ENCODE data around the gene QDPR. TPM values are rescaled to one million over a fixed set of nuclear protein-coding genes. Genes with fewer than 3 reads are reported as not detected.

QDPR gene
- total RNA-seq, 4 donors from 2014 or later = 3.8 to 9.7 (median 5.9) TPM

DNA sequence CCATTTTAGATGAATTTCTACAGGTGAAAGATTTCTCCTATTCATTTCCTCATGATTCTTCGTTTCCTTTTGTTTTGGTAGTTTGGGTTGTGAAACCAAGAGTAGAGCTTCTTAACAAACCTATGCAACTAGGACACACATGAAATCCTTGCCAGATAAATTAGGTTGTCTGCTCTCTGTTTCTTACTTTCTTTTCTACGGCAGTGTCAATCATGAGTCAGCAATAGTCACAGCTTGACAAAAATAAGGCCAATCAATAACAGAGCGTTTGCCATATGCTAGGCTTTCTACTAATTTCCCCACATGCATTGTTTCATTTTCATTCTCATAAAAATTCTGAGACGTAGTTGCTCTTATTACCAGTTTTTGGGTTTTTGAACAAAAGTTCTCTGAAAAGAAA is 23.4 kb upstream of the QDPR start:
- 69 to 74% methylated on average over 4 of the region's 4 CpGs for WGBS, 2 donors
- TF ChIP-seq POLR2A (IDR thresholded peaks at IDR 0.05) = no peak
- TF ChIP-seq, protein P1, sequence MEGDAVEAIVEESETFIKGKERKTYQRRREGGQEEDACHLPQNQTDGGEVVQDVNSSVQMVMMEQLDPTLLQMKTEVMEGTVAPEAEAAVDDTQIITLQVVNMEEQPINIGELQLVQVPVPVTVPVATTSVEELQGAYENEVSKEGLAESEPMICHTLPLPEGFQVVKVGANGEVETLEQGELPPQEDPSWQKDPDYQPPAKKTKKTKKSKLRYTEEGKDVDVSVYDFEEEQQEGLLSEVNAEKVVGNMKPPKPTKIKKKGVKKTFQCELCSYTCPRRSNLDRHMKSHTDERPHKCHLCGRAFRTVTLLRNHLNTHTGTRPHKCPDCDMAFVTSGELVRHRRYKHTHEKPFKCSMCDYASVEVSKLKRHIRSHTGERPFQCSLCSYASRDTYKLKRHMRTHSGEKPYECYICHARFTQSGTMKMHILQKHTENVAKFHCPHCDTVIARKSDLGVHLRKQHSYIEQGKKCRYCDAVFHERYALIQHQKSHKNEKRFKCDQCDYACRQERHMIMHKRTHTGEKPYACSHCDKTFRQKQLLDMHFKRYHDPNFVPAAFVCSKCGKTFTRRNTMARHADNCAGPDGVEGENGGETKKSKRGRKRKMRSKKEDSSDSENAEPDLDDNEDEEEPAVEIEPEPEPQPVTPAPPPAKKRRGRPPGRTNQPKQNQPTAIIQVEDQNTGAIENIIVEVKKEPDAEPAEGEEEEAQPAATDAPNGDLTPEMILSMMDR (IDR thresholded peaks at IDR 0.05) = no peak
- no peak for DNase-seq (ENCODE audit: low spot score in 2 of 2)
- no peak overlapping the region for H3K4me3 ChIP-seq (ENCODE audit: low read depth, poor library complexity, severe bottlenecking)
- intact Hi-C loops (cut with DNase I; ENCODE audit: low total_unique reads) = no loop called here

DNA sequence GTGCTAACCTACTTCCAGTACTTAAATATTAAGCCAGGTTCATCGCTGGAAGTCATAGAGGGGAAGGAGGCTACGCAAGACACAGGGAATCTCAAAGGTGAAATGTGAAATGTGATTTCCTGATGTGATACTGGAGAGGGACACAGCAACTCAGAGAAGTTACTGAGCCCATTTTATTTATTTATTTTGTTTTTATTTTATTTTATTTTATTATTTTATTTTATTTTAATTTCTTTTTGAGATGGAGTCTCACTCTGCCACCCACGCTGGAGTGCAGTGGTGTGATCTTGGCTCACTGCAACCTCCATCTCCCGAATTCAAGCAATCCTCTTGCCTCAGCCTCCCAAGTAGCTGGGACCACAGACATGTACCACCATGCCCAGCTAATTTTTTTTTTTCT is 22.8 kb upstream of the QDPR start:
- intact Hi-C loops (cut with DNase I; ENCODE audit: low total_unique reads) = no loop called here
- 95% methylated on average over 4 of the region's 4 CpGs for WGBS, 2 donors

DNA sequence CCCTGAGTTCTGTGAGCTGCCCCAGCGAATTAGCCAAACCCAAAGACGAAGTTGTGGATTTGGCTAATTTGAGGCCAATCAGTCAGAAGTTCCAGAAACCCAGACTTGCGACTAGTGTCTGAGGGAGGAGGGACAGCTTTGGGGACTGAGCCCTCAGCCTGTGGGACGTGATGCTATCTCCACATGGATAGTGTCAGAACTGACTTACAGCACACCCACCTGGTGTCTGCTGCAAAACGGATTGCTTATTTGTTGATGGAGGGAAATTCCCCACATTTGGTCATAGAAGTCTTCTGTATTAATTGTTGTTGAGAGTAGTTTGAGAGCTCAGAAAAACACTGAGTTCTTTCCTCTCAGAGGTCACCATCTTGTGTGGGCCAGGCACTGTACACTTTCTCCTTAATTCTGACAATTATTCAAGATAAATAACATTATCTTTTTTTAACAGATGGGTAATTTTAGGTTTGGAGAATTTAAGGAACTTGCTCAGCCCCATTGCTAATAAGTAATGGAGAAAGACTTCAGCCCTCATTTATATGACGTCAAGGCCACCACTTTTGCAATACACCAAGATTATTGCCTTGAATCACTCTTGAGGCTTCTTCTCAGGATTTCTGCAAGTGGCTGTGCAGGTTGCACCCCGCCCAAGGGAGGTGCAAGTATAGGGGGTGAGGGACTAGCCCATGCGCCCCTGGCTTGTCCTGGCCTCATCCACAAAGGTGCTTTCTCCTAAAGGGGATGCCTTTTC is 19.8 kb upstream of the QDPR start:
- DNase-seq (ENCODE audit: low spot score in 2 of 2) = no peak
- WGBS, 2 donors = 56 to 71% methylated on average over 8 of the region's 8 CpGs
- intact Hi-C loops (cut with DNase I; ENCODE audit: low total_unique reads) = no loop called here
- TF ChIP-seq, protein P1 (IDR thresholded peaks at IDR 0.05) = no peak
- no peak for TF ChIP-seq POLR2A (IDR thresholded peaks at IDR 0.05)
- H3K4me3 ChIP-seq (ENCODE audit: low read depth, poor library complexity, severe bottlenecking) = no peak overlapping the region

More for the DNA sequence above, 22.8 kb upstream of the QDPR start:
- DNase-seq (ENCODE audit: low spot score in 2 of 2) = no peak
- no peak overlapping the region for H3K4me3 ChIP-seq (ENCODE audit: low read depth, poor library complexity, severe bottlenecking)
- TF ChIP-seq, protein P1 (IDR thresholded peaks at IDR 0.05) = no peak
- TF ChIP-seq POLR2A (IDR thresholded peaks at IDR 0.05) = no peak

DNA sequence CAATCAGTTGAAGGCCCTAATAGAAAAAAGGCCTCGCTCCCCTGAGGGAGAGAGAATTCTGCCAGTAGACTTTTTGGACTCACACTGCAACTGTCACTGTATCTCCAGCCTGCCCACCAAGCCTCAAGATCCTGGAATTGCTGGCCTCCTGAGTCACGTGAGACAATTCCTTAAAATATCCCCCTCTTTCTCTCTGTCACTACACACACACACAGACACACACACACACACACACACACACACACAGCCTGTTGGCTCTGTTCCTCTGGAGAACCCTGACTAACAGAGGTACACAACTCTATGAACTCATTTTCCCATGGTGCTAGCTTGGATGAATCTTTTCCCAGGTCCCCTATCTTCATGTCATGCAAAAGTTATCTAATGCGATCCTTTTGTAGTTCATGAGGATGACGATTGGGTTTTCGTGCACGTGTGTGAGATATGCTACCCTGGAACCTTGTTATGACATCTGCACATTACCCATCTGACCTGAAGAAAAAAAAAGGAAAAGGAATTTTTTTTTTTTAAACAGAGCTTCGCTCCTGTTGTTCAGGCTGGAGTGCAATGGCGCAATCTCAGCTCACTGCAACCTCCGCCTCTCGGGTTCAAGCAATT is 16.8 kb upstream of the QDPR start:
- intact Hi-C loops (cut with DNase I; ENCODE audit: low total_unique reads) = no loop called here
- H3K4me3 ChIP-seq (ENCODE audit: low read depth, poor library complexity, severe bottlenecking) = no peak overlapping the region
- WGBS, 2 donors = 87 to 88% methylated on average over 10 of the region's 10 CpGs
- no peak for DNase-seq (ENCODE audit: low spot score in 2 of 2)
- no peak for TF ChIP-seq POLR2A (IDR thresholded peaks at IDR 0.05)
- TF ChIP-seq, protein P1 (IDR thresholded peaks at IDR 0.05) = no peak

DNA sequence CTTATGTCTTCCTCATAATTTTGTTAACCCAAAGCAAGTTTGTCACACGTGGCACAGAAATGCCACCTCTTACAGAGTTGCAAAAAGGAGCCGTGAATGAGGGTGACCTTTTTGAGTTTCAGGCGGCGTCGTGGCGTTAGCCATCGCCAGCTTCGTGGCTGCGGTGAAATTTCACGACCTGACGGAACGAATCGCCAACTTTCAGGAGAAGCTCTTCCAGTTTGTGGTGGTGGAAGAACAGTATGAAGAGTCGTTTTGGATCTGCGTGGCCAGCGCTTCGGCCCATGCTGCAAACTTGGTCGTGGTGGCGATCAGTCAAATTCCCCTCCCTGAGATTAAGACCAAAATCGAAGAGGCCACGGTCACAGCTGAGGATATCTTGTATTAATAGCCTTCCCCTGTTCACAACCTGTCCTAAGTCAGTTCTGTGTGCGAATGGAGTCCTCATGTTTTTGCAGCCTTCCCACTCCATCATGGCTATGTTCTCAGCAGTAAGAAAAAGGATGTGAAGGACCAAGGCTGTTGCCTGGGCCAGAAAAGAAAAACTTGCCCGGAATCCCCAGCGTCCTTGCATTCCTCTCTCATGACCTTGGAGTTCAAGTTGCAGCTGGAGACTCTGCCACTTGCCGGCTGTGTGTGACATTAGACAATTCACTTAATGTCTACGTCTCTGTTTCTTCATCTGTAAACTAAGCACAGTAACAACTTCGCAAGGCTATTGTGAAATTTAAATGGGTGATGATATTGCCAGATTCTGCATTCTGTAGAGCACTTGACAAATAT is 15.0 kb upstream of the QDPR start:
- WGBS, 2 donors = 84 to 87% methylated on average over 27 of the region's 27 CpGs
- intact Hi-C loops (cut with DNase I; ENCODE audit: low total_unique reads) = no loop called here
- DNase-seq (ENCODE audit: low spot score in 2 of 2) = no peak

More for the DNA sequence above, 15.0 kb upstream of the QDPR start:
- no peak overlapping the region for H3K4me3 ChIP-seq (ENCODE audit: low read depth, poor library complexity, severe bottlenecking)
- TF ChIP-seq, protein P1 (IDR thresholded peaks at IDR 0.05) = no peak
- no peak for TF ChIP-seq POLR2A (IDR thresholded peaks at IDR 0.05)
